GM12878 (cell line): ENCODE data around the gene ATXN1. TPM values are rescaled to one million over a fixed set of nuclear protein-coding genes. Genes with fewer than 3 reads are reported as not detected.

Experiments used
- ATAC-seq: fragments of 200-7000 bp; cut with Tn5 transposase; 3 replicates; pipeline ENCODE4 v1.9.1; 2020; ENCODE audit warnings: mild to moderate bottlenecking, moderate library complexity
- BruUV-seq: library from RNA; stranded (reverse); fragments of 400-500 nt; replicated peaks from 2 replicates; lab custom pipeline; 2021; lab: Mats Ljungman, UMichigan
- CTCF ChIA-PET: fragments of 300-600 bp; sonication (Branson Sonifier 250); formaldehyde crosslinking; extraction: SDS; loops from one replicate; lab custom pipeline; 2021; ENCODE audit warnings: inconsistent platforms; lab: Yijun Ruan, JAX
- POLR2A ChIA-PET: fragments of 350-600 bp; formaldehyde crosslinking; extraction: SDS; loops from one replicate; lab custom pipeline; 2021; ENCODE audit warnings: inconsistent platforms; lab: Charles Lee
- RAD21 ChIA-PET: fragments of 300-600 bp; sonication (Branson Sonifier 250); formaldehyde crosslinking; loops from one replicate; lab custom pipeline; 2023; ENCODE audit warnings: antibody characterized with exemption; ENCODE audit not compliant: unreplicated experiment; lab: Charles Lee
- SMC1A ChIA-PET: fragments of 300-600 bp; sonication (Branson Sonifier 250); formaldehyde crosslinking; loops from one replicate; lab custom pipeline; 2023; ENCODE audit not compliant: unreplicated experiment, uncharacterized antibody; lab: Charles Lee
- DNase-seq: peaks from one replicate; pipeline ENCODE4 v3.0.0-alpha.2; 2011; ENCODE audit warnings: low read depth, low spot score
- FAIRE-seq: peaks from 3 replicates; lab custom pipeline; 2011; peaks lifted over from hg19 to GRCh38; lab: Jason Lieb, UNC
- H2AFZ ChIP-seq: 2 replicates; pipeline ENCODE4 v1.6.0; 2011; ENCODE audit warnings: low read depth, low read length, control low read depth; ENCODE audit not compliant: control insufficient read depth
- H3K27ac ChIP-seq: 2 replicates; pipeline ENCODE4 v1.5.1; 2011; ENCODE audit warnings: control low read depth; ENCODE audit not compliant: control insufficient read depth, insufficient read depth
- H3K27me3 ChIP-seq, 2 experiments: replicated peaks in 1 of 2; 2 replicates each; pipeline versions ENCODE4 v1.6.0 to v1.6.1; 2011; ENCODE audit warnings: low read length in 1 of 2; ENCODE audit not compliant: control insufficient read depth in 2 of 2, insufficient read depth in 2 of 2
- H3K36me3 ChIP-seq, 2 experiments: 2 replicates each; pipeline ENCODE4 v1.5.1; 2011; ENCODE audit warnings: low read length in 1 of 2; ENCODE audit not compliant: control insufficient read depth in 2 of 2, insufficient read depth in 2 of 2
- H3K4me1 ChIP-seq: 2 replicates; pipeline ENCODE4 v1.6.1; 2011; ENCODE audit warnings: mild to moderate bottlenecking, low read length, moderate library complexity, mixed read lengths; ENCODE audit not compliant: control insufficient read depth, insufficient read depth
- H3K4me2 ChIP-seq: 2 replicates; pipeline ENCODE4 v1.6.0; 2011; ENCODE audit warnings: control low read depth; ENCODE audit not compliant: control insufficient read depth, insufficient read depth
- H3K4me3 ChIP-seq: fragments of 200-600 bp; sonication (generic); 2 replicates; pipeline ENCODE4 v1.5.1; 2016
- H3K79me2 ChIP-seq: 2 replicates; pipeline ENCODE4 v1.6.0; 2011; ENCODE audit warnings: low read length; ENCODE audit not compliant: control insufficient read depth, insufficient read depth
- H3K9ac ChIP-seq: 2 replicates; pipeline ENCODE4 v1.8.0; 2011; ENCODE audit warnings: low read length, control low read depth, mixed read lengths; ENCODE audit not compliant: control insufficient read depth, insufficient read depth
- H3K9me3 ChIP-seq: replicated peaks from 3 replicates; pipeline ENCODE4 v1.5.1; 2011; ENCODE audit warnings: mild to moderate bottlenecking, low read length; ENCODE audit not compliant: control insufficient read depth, insufficient read depth
- H4K20me1 ChIP-seq: 2 replicates; pipeline ENCODE4 v1.6.0; 2011; ENCODE audit not compliant: control insufficient read depth, insufficient read depth
- BMI1 ChIP-seq: fragments of 450-650 bp; IDR thresholded peaks from 2 replicates; pipeline ENCODE4 v1.6.1; 2016; ENCODE audit warnings: mild to moderate bottlenecking, moderate library complexity, borderline replicate concordance
- BRCA1 ChIP-seq: IDR thresholded peaks from 2 replicates; pipeline ENCODE4 v1.6.1; 2011; ENCODE audit warnings: low read depth, low read length, improper control_type of control experiment
- CREM ChIP-seq: IDR thresholded peaks from 2 replicates; pipeline ENCODE4 v1.6.1; 2014; ENCODE audit warnings: antibody characterized with exemption, low read depth
- E2F4 ChIP-seq: IDR thresholded peaks from 2 replicates; pipeline ENCODE4 v1.6.1; 2012; ENCODE audit warnings: low read depth, low read length, improper control_type of control experiment
- ELK1 ChIP-seq: IDR thresholded peaks from 2 replicates; pipeline ENCODE4 v1.6.1; 2012; ENCODE audit warnings: low read depth, low read length, improper control_type of control experiment
- IRF4 ChIP-seq: IDR thresholded peaks from 2 replicates; pipeline ENCODE4 v1.6.1; 2011; ENCODE audit warnings: low read depth, low read length
- MEF2A ChIP-seq: IDR thresholded peaks from 2 replicates; pipeline ENCODE4 v1.6.1; 2011; ENCODE audit warnings: low read depth, mild to moderate bottlenecking, low read length, moderate library complexity; ENCODE audit not compliant: insufficient read depth
- POLR2AphosphoS2 ChIP-seq: IDR thresholded peaks from 2 replicates; pipeline ENCODE4 v1.6.1; 2011; ENCODE audit warnings: low read depth, mild to moderate bottlenecking, low read length, improper control_type of control experiment, moderate library complexity
- SMARCA5 ChIP-seq: fragments of 450-650 bp; IDR thresholded peaks from 2 replicates; pipeline ENCODE4 v1.6.1; 2017; ENCODE audit warnings: mild to moderate bottlenecking
- SMC3 ChIP-seq: IDR thresholded peaks from 2 replicates; pipeline ENCODE4 v1.6.1; 2011; ENCODE audit warnings: low read length, improper control_type of control experiment, borderline replicate concordance
- USF1 ChIP-seq: IDR thresholded peaks from 2 replicates; pipeline ENCODE4 v1.6.1; 2011; ENCODE audit warnings: borderline replicate concordance, low read depth, mild to moderate bottlenecking, moderate library complexity, mixed read lengths, low read length; ENCODE audit not compliant: insufficient read depth; ENCODE audit errors: extremely low read length
- USF2 ChIP-seq: IDR thresholded peaks from 2 replicates; pipeline ENCODE4 v1.6.1; 2011; ENCODE audit warnings: low read depth, low read length, improper control_type of control experiment, borderline replicate concordance
- ZNF622 ChIP-seq: fragments of 450-650 bp; IDR thresholded peaks from 2 replicates; pipeline ENCODE4 v1.6.1; 2017; ENCODE audit warnings: mild to moderate bottlenecking, inconsistent platforms
- WGBS: methylation state at CpG from one replicate; pipeline ENCODE4 v1.1.6; 2016; ENCODE audit warnings: low lambda C conversion rate; ENCODE audit not compliant: insufficient replicate concordance, insufficient coverage; ENCODE audit errors: missing lambda C conversion rate; 5-methylcytosine and 5-hydroxymethylcytosine counted together
- in situ Hi-C: fragments of 300-500 bp; cut with MboI; formaldehyde crosslinking; loops from 9 replicates; pipeline ENCODE4 v1.14.3; 2018; ENCODE audit warnings: mixed read lengths
- intact Hi-C: fragments of 100-400 bp; cut with micrococcal nuclease; formaldehyde crosslinking; loops from one replicate; pipeline ENCODE4 v1.14.2; 2022; ENCODE audit not compliant: unreplicated experiment
- polyA plus RNA-seq, 11 experiments: library from polyadenylated mRNA; depleted of rRNA in 4 of 11; unstranded in 6 of 11; stranded (reverse) in 5 of 11; fragments of >200 nt; fragmentation: Nextera tagmentation in 4 of 11; fragmentation: Illumina TruSeq in 1 of 11; extraction: Ambion mirVana in 4 of 11; extraction: Trizol in 1 of 11; gene quantifications; 1 replicate in 1 of 11; 2 replicates in 10 of 11; pipeline versions ENCODE4 v1.2.1 to v1.2.3, GENCODE V29; 2011 to 2016; ENCODE audit warnings: inconsistent platforms in 2 of 11, missing spikeins in 2 of 11, low read depth in 1 of 11
- total RNA-seq, 4 experiments: library from RNA; depleted of rRNA in 3 of 4; stranded (reverse); fragments of >200 nt in 3 of 4; fragmentation: Illumina TruSeq in 1 of 4; extraction: Trizol in 1 of 4; gene quantifications; 2 replicates each; pipeline versions ENCODE4 v1.2.1 to v1.2.3, GENCODE V29; 2013 to 2021

ATXN1 gene
- total and polyA plus RNA-seq, 10 of the 15 experiments (the other 5 are each of a cell fraction or from before 2014, with no cell fraction given) = 12.2 to 51.2 (median 20.5) TPM

- 75% methylated on average over 4 of the region's 4 CpGs for WGBS
- POLR2A ChIA-PET = interaction anchor here (1.6 kb wide), 1 partner anchor 12 kb away, joined by 6 read pairs; no protein-coding TSS in a partner anchor
- H3K79me2 ChIP-seq = peaks cover 5% of the 10 kb centered on the region
- ATAC-seq (no peak), FAIRE-seq (no peak), DNase-seq (no peak)
- BruUV-seq = no TSS peak
- H3K9me3 ChIP-seq = no peaks in the 10 kb centered on the region
- H3K27ac ChIP-seq = no peak overlapping the region
- no peak overlapping the region for H3K4me3 ChIP-seq
- in situ Hi-C loops = no loop called here
- no peaks in the 10 kb centered on the region for H4K20me1 ChIP-seq
- CTCF ChIA-PET = interaction anchor here (0.7 to 3.8 kb wide), 8 partner anchors 7 to 337 kb away, joined by 3 to 18 read pairs (median 4); no protein-coding TSS in a partner anchor
- RAD21 ChIA-PET = interaction anchor here (0.8 to 1.1 kb wide), 3 partner anchors 12 to 282 kb away, joined by 3 to 4 read pairs (median 3); no protein-coding TSS in a partner anchor
- peaks cover 22% of the 10 kb centered on the region for H3K4me1 ChIP-seq
- H3K27me3 ChIP-seq = no peaks in the 10 kb centered on the region
- SMC1A ChIA-PET = interaction anchor here (0.6 to 8.5 kb wide), 5 partner anchors 6 to 275 kb away, joined by 3 to 338 read pairs (median 18); no protein-coding TSS in a partner anchor
- no peak overlapping the region for H2AFZ ChIP-seq
- H3K4me2 ChIP-seq = no peak overlapping the region
- H3K9ac ChIP-seq = no peak overlapping the region
- no peak for TF ChIP-seq BRCA1
- no peak for TF ChIP-seq POLR2AphosphoS2
- TF ChIP-seq ELK1 = no peak
- no peak for TF ChIP-seq USF2
- no peak for TF ChIP-seq E2F4
- no peak for TF ChIP-seq USF1
- no peak for TF ChIP-seq IRF4
- no peak for TF ChIP-seq SMC3
- TF ChIP-seq MEF2A = no peak
- TF ChIP-seq ZNF622 = no peak
- TF ChIP-seq BMI1 = no peak
- no peak for TF ChIP-seq SMARCA5
- no peak for TF ChIP-seq CREM
- TF ChIP-seq, all 136 proteins: peak for 0
- peaks cover 0 to 15% of the 10 kb centered on the region in 2 experiments; a peak in 3 of 4 replicates for H3K36me3 ChIP-seq
- intact Hi-C loops = no loop called here
Measured at GRCh38 chr6:16425881-16426615, 335.2 kb downstream of the ATXN1 start.
